HG03039 (cell line): Measurements from ENCODE around the gene KCNMB1.

ENCODE experiments used
- ATAC-seq: cut with Tn5 transposase; IDR thresholded peaks from one replicate; pipeline ENCODE4 v1.9.1; 2021; ENCODE audit warnings: mild to moderate bottlenecking, moderate library complexity; ENCODE audit not compliant: unreplicated experiment

The KCNMB1 gene

GRCh38 chr5:170345971-170346370 lies 43.2 kb downstream of the KCNMB1 start:
- ATAC-seq = no peak

- ATAC-seq = no peak
Measured at GRCh38 chr5:170343177-170343576, 46.0 kb downstream of the KCNMB1 start.

GRCh38 chr5:170342153-170342725 lies 46.9 kb downstream of the KCNMB1 start:
- no peak for ATAC-seq

- no peak for ATAC-seq
Measured at GRCh38 chr5:170341545-170341944, 47.6 kb downstream of the KCNMB1 start.

GRCh38 chr5:170339780-170340167 lies 49.4 kb downstream of the KCNMB1 start:
- ATAC-seq = no peak

- peak; percentile 86 for ATAC-seq
Measured at GRCh38 chr5:170338933-170339779, 50.0 kb downstream of the KCNMB1 start.

- ATAC-seq = no peak
Measured at GRCh38 chr5:170338291-170338690, 50.9 kb downstream of the KCNMB1 start.

- no peak for ATAC-seq
Measured at GRCh38 chr5:170337045-170337733, 52.0 kb downstream of the KCNMB1 start.

GRCh38 chr5:170336065-170336464 lies 53.1 kb downstream of the KCNMB1 start:
- ATAC-seq = no peak

GRCh38 chr5:170334626-170335025 lies 54.5 kb downstream of the KCNMB1 start:
- ATAC-seq = no peak

- ATAC-seq = no peak
Measured at GRCh38 chr5:170333161-170333910, 55.8 kb downstream of the KCNMB1 start.

GRCh38 chr5:170332058-170332457 lies 57.1 kb downstream of the KCNMB1 start:
- no peak for ATAC-seq

- no peak for ATAC-seq
Measured at GRCh38 chr5:170330568-170331054, 58.6 kb downstream of the KCNMB1 start.

GRCh38 chr5:170329524-170329923 lies 59.6 kb downstream of the KCNMB1 start:
- no peak for ATAC-seq

GRCh38 chr5:170327829-170328228 lies 61.3 kb downstream of the KCNMB1 start:
- ATAC-seq = no peak

GRCh38 chr5:170327168-170327567 lies 62.0 kb downstream of the KCNMB1 start:
- no peak for ATAC-seq
